ENCODE measurements around the gene COX6A1. TPM values are rescaled to one million over a fixed set of nuclear protein-coding genes. Genes with fewer than 3 reads are reported as not detected.
A peak's percentile ranks its signal among the peaks of the same experiment; 100 is the strongest.
"Not testable (repeated sequence)": the region's sequence is repeated elsewhere in the genome, so short reads cannot be mapped to it uniquely, and the experiment has no call there.

The COX6A1 gene
- total RNA-seq, 2 donors from 2014 or later, result 416 to 490 TPM

- no peaks in the 10 kb centered on the region for H3K9me3 Mint-ChIP-seq
- ATAC-seq (no peak), DNase-seq (ENCODE audit: low spot score in 2 of 2) (no peak)
- H3K36me3 Mint-ChIP-seq, result no peaks in the 10 kb centered on the region
- H3K27ac Mint-ChIP-seq, result no peak overlapping the region
Observed at GRCh38 chr12:120416490-120417216, 21.3 kb upstream of the COX6A1 start.

- ATAC-seq, result no peak
- H3K36me3 Mint-ChIP-seq, result no peaks in the 10 kb centered on the region
- no peak for DNase-seq (ENCODE audit: low spot score in 2 of 2)
- H3K27ac Mint-ChIP-seq, result no peak overlapping the region
- no peaks in the 10 kb centered on the region for H3K9me3 Mint-ChIP-seq
Observed at GRCh38 chr12:120417917-120418580, 19.9 kb upstream of the COX6A1 start.

- ATAC-seq (no peak), DNase-seq (ENCODE audit: low spot score in 2 of 2) (no peak)
- Mint-ChIP-seq H3K9me3 (no peaks in the 10 kb centered on the region), H3K27ac (no peak overlapping the region), H3K36me3 (no peaks in the 10 kb centered on the region)
Observed at GRCh38 chr12:120421701-120422100, 16.2 kb upstream of the COX6A1 start.

- ATAC-seq, result no peak
- no peak for DNase-seq (ENCODE audit: low spot score in 2 of 2)
- H3K9me3 Mint-ChIP-seq, result no peaks in the 10 kb centered on the region
- peak overlapping the region in 1 of 2 donors; percentile 55 for H3K27ac Mint-ChIP-seq
- no peaks in the 10 kb centered on the region for H3K36me3 Mint-ChIP-seq
Observed at GRCh38 chr12:120422892-120423456, 14.9 kb upstream of the COX6A1 start.

GRCh38 chr12:120425797-120426196 is 12.1 kb upstream of the COX6A1 start:
- no peaks in the 10 kb centered on the region for H3K9me3 Mint-ChIP-seq
- H3K36me3 Mint-ChIP-seq, result no peaks in the 10 kb centered on the region
- no peak overlapping the region for H3K27ac Mint-ChIP-seq
- ATAC-seq (no peak), DNase-seq (ENCODE audit: low spot score in 2 of 2) (no peak)

- Mint-ChIP-seq H3K9me3 (no peaks in the 10 kb centered on the region), H3K36me3 (no peaks in the 10 kb centered on the region), H3K27ac (no peak overlapping the region)
- DNase-seq (ENCODE audit: low spot score in 2 of 2) (no peak), ATAC-seq (no peak)
Observed at GRCh38 chr12:120428597-120429229, 9.2 kb upstream of the COX6A1 start.

- Mint-ChIP-seq H3K36me3 (no peaks in the 10 kb centered on the region), H3K27ac (no peak overlapping the region), H3K9me3 (no peaks in the 10 kb centered on the region)
- DNase-seq (ENCODE audit: low spot score in 2 of 2) (no peak), ATAC-seq (no peak)
Observed at GRCh38 chr12:120429368-120429767, 8.5 kb upstream of the COX6A1 start.

- Mint-ChIP-seq H3K9me3 (no peaks in the 10 kb centered on the region), H3K27ac (peak overlapping the region in 1 of 2 donors; percentile 10), H3K36me3 (no peaks in the 10 kb centered on the region)
- ATAC-seq (no peak), DNase-seq (ENCODE audit: low spot score in 2 of 2) (no peak)
Observed at GRCh38 chr12:120432772-120433525, 5.0 kb upstream of the COX6A1 start.

GRCh38 chr12:120438495-120439198 is 734 bp downstream of the COX6A1 start:
- no peak for DNase-seq (ENCODE audit: low spot score in 2 of 2)
- Mint-ChIP-seq H3K36me3 (peaks cover 9 to 13% of the 10 kb centered on the region in 2 donors), H3K27ac (peak overlapping the region; percentile 86 to 96), H3K9me3 (no peaks in the 10 kb centered on the region)
- ATAC-seq, result no peak

GRCh38 chr12:120439646-120440247 is 1.8 kb downstream of the COX6A1 start:
- Mint-ChIP-seq H3K36me3 (peaks cover 9 to 16% of the 10 kb centered on the region in 2 donors), H3K27ac (no peak overlapping the region), H3K9me3 (no peaks in the 10 kb centered on the region)
- DNase-seq (ENCODE audit: low spot score in 2 of 2) (peak in 1 of 2 donors; percentile 74), ATAC-seq (peak; percentile 30 to 47)

GRCh38 chr12:120444676-120445075 is 6.8 kb downstream of the COX6A1 start:
- ATAC-seq, result no peak
- Mint-ChIP-seq H3K9me3 (no peaks in the 10 kb centered on the region), H3K36me3 (peaks cover 20 to 41% of the 10 kb centered on the region in 2 donors), H3K27ac (peak overlapping the region in 1 of 2 donors; percentile 99)
- no peak for DNase-seq (ENCODE audit: low spot score in 2 of 2)

- Mint-ChIP-seq H3K36me3 (peaks cover 22 to 35% of the 10 kb centered on the region in 2 donors), H3K9me3 (no peaks in the 10 kb centered on the region), H3K27ac (peak within 1 kb of the TSS; percentile 98 to 99)
- DNase-seq (ENCODE audit: low spot score in 2 of 2), result peak; percentile 85 to 90
- peak; percentile 93 to 97 for ATAC-seq
Observed at GRCh38 chr12:120445911-120446843, 8.3 kb downstream of the COX6A1 start, which contains the start of the genes GATC and TRIAP1. Gene GATC, plus strand, starts transcription at chr12:120446444. Its CDS starts 37 bp downstream, at chr12:120446481. Gene TRIAP1, minus strand, starts transcription at chr12:120446384. Its CDS starts 12 bp downstream, at chr12:120446372.

- DNase-seq (ENCODE audit: low spot score in 2 of 2); H3K9me3 Mint-ChIP-seq; ATAC-seq: not testable (repeated sequence)
- peaks cover 22 to 35% of the 10 kb centered on the region in 2 donors for H3K36me3 Mint-ChIP-seq
- H3K27ac Mint-ChIP-seq, result peak overlapping the region; percentile 89 to 99
Observed at GRCh38 chr12:120446844-120447178, 8.9 kb downstream of the COX6A1 start.

GRCh38 chr12:120447992-120448391 is 10.1 kb downstream of the COX6A1 start:
- DNase-seq (ENCODE audit: low spot score in 2 of 2) (no peak), ATAC-seq (no peak)
- H3K27ac Mint-ChIP-seq, result peak overlapping the region; percentile 89 to 99
- no peaks in the 10 kb centered on the region for H3K9me3 Mint-ChIP-seq
- H3K36me3 Mint-ChIP-seq, result peaks cover 22 to 35% of the 10 kb centered on the region in 2 donors
